Gastrocnemius medialis (tissue), 4 donors: ENCODE results near the gene B9D2.

Experiments used
- POLR2A ChIP-seq, 2 donors: fragments of 450-650 bp; IDR thresholded peaks; one replicate each; pipeline ENCODE4 v1.6.1; 2017; ENCODE audit warnings: antibody characterized with exemption in 2 of 2, mild to moderate bottlenecking in 2 of 2, moderate library complexity in 2 of 2
- TF ChIP-seq, protein P1 (sequence below), 5 experiments: fragments of 450-650 bp in 3 of 5; fragments of 200-600 bp in 2 of 5; sonication (generic) in 2 of 5; IDR thresholded peaks in 4 of 5; conservative IDR thresholded peaks in 1 of 5; 1 replicate in 4 of 5; 2 replicates in 1 of 5; pipeline ENCODE4 v1.5.1; 2016 to 2019; ENCODE audit warnings: antibody characterized with exemption in 5 of 5, mild to moderate bottlenecking in 3 of 5, moderate library complexity in 3 of 5

DNA sequence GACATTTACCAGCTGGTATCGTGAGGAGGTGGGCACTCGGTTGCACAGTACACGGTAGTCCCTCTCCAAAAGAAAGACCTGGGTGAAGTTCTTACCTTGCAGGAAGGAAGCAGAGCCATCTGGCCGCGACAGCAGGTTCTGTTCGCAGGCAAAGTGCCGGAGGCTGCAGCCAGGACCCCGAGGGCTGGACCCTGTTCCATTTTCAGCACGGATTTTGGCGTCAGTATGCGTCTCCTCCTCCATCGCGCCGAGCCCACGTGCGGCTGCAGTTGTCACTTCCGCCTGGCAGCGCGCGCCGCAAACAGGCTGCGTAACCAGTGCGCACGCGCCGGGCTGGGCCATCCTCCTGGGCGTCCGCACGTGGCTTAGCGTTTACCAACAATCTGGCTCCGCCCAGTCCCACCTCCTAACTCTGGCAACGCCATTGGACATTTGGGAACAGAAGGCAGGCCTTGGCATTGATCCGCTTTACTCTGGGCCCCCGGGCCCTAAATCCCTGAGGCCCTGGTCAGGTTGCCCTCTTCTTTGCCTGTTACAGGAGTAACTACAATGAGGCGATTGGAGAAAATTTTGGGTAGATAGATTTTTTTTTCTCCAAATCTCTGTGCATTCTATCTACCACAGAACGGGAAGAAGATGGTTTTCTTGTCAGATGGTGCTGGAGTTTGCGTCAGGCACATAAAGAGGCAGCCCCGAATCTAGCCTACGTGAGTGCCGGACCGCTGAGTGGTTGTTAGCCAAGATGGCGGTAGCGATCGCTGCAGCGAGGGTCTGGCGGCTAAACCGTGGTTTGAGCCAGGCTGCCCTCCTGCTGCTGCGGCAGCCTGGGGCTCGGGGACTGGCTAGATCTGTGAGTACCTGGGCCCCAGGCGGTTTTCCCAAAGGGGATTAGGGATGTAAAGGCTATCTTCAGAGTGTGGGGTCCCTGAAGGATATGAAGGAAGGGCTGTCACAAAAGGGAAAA lies 33.4 kb upstream of the B9D2 start, which contains the start of the genes BCKDHA and EXOSC5:
- TF ChIP-seq, protein P1, sequence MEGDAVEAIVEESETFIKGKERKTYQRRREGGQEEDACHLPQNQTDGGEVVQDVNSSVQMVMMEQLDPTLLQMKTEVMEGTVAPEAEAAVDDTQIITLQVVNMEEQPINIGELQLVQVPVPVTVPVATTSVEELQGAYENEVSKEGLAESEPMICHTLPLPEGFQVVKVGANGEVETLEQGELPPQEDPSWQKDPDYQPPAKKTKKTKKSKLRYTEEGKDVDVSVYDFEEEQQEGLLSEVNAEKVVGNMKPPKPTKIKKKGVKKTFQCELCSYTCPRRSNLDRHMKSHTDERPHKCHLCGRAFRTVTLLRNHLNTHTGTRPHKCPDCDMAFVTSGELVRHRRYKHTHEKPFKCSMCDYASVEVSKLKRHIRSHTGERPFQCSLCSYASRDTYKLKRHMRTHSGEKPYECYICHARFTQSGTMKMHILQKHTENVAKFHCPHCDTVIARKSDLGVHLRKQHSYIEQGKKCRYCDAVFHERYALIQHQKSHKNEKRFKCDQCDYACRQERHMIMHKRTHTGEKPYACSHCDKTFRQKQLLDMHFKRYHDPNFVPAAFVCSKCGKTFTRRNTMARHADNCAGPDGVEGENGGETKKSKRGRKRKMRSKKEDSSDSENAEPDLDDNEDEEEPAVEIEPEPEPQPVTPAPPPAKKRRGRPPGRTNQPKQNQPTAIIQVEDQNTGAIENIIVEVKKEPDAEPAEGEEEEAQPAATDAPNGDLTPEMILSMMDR (IDR thresholded peaks at IDR 0.05 in 4 of 5, conservative IDR thresholded peaks at IDR 0.05 in 1 of 5), result peak in 1 of 5 experiments; percentile 12
- TF ChIP-seq POLR2A (IDR thresholded peaks at IDR 0.05), result peak; percentile 50 to 67
